HG03064 (cell line): ENCODE results near the gene SPAG6.
"Not testable (repeated sequence)": the region's sequence is repeated elsewhere in the genome, so short reads cannot be mapped to it uniquely, and the experiment has no call there.

Experiments
- ATAC-seq: cut with Tn5 transposase; IDR thresholded peaks from one replicate; pipeline ENCODE4 v1.9.1; 2021; ENCODE audit warnings: low read depth; ENCODE audit not compliant: unreplicated experiment

The SPAG6 gene

GRCh38 chr10:22340329-22341189, 4.7 kb upstream of the SPAG6 start:
- ATAC-seq = peak; percentile 46

- peak; percentile 9 for ATAC-seq
Observed at GRCh38 chr10:22341190-22341925, 3.9 kb upstream of the SPAG6 start.

- no peak for ATAC-seq
Observed at GRCh38 chr10:22341926-22342196, 3.4 kb upstream of the SPAG6 start.

GRCh38 chr10:22342421-22342820, 2.9 kb upstream of the SPAG6 start:
- no peak for ATAC-seq

- no peak for ATAC-seq
Observed at GRCh38 chr10:22343731-22344130, 1.6 kb upstream of the SPAG6 start.

GRCh38 chr10:22344249-22344648, 1.0 kb upstream of the SPAG6 start:
- no peak for ATAC-seq

GRCh38 chr10:22344781-22345300, 455 bp upstream of the SPAG6 start:
- no peak for ATAC-seq

- no peak for ATAC-seq
Observed at GRCh38 chr10:22346096-22346661, 883 bp downstream of the SPAG6 start.

GRCh38 chr10:22349755-22350154, 4.5 kb downstream of the SPAG6 start:
- no peak for ATAC-seq

GRCh38 chr10:22351131-22351703, 5.9 kb downstream of the SPAG6 start:
- ATAC-seq = no peak

- ATAC-seq = no peak
Observed at GRCh38 chr10:22356324-22356873, 11.1 kb downstream of the SPAG6 start.

GRCh38 chr10:22357770-22358169, 12.5 kb downstream of the SPAG6 start:
- ATAC-seq = not testable (repeated sequence)

- no peak for ATAC-seq
Observed at GRCh38 chr10:22363305-22363704, 18.0 kb downstream of the SPAG6 start.

GRCh38 chr10:22364407-22365140, 19.3 kb downstream of the SPAG6 start:
- ATAC-seq = no peak

- peak; percentile 46 for ATAC-seq
Observed at GRCh38 chr10:22365233-22365632, 19.9 kb downstream of the SPAG6 start.

- ATAC-seq = no peak
Observed at GRCh38 chr10:22365644-22366434, 20.5 kb downstream of the SPAG6 start.

GRCh38 chr10:22366435-22366703, 21.1 kb downstream of the SPAG6 start:
- ATAC-seq = no peak

- no peak for ATAC-seq
Observed at GRCh38 chr10:22366771-22367170, 21.5 kb downstream of the SPAG6 start.

- ATAC-seq = no peak
Observed at GRCh38 chr10:22367471-22367870, 22.2 kb downstream of the SPAG6 start.

GRCh38 chr10:22368402-22368801, 23.1 kb downstream of the SPAG6 start:
- ATAC-seq = no peak
